Measurements from ENCODE around the gene MFSD1.

Gene MFSD1, protein sequence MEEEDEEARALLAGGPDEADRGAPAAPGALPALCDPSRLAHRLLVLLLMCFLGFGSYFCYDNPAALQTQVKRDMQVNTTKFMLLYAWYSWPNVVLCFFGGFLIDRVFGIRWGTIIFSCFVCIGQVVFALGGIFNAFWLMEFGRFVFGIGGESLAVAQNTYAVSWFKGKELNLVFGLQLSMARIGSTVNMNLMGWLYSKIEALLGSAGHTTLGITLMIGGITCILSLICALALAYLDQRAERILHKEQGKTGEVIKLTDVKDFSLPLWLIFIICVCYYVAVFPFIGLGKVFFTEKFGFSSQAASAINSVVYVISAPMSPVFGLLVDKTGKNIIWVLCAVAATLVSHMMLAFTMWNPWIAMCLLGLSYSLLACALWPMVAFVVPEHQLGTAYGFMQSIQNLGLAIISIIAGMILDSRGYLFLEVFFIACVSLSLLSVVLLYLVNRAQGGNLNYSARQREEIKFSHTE

DNA sequence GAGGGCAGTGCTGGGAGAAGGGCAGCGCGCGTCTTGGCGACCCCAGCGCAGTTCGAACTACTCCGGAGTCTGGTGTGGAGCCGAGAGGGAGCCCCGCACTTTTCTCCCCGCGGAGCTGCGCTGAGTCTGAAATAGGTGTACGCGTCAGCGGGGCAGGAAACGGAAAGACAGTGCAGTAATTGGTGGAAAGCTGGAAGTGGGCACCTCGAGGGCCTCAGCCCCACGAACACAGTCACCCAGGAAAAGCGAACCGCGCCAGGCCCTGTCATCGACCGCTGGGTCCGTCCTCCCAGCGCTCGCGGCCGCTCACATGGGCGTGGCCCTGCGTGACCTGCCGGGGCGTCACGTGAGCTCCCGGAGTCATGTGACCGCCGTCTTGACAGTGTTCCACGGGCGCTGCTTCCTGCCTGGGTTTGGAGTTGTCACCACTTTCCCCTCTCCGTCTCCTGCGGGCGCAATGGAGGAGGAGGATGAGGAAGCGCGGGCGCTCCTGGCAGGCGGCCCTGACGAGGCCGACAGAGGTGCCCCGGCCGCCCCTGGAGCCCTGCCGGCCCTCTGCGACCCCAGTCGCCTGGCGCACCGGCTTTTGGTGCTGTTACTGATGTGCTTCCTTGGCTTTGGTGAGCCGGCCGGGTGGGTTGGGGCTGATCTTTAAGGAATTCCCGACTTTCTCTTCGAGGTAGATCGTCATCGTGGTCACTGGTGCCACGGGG is at the start of gene MFSD1:
Gene MFSD1, plus strand, starts transcription at position 359 of the 713 bp plus-strand sequence. Its CDS starts 99 bp downstream, at position 458.
- peak; percentile 68 for DNase-seq

DNA sequence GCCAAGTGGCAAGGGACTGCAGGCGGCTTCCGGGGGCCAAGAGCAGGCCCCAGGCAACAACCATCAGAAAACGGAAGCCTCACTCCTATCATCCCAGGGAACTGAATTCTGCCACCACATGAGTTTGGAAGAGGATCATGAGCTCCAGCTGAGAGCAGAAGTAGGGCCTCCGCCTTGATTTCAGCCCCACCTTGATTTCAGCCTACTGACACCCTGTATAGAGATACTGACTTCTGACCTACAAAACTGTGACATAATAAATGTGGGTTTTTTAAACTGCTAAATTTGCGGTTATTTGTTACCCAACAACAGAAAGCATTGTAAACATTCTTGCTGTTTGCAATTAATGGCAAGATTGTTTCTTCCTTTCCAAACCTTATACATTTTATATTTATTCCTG is 48.0 kb upstream of the MFSD1 start:
- DNase-seq: no peak

DNA sequence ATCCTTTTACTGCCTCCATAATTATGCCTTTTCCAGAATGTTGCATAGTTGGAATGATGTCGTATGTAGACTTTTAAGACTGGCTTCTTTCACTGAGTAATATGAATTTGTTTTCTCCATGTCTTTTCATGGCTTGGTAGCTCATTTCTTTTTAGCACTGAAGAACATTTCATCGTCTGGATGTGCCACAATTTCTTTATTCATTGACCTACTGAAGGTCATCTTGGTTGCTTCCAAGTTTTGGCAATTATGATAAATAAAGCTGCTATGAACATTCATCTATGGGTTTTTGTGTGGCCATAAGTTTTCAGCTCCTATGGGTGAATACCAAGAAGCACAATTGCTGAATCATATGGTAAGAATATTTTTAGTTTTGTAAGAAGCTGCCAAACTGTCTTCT is 46.4 kb upstream of the MFSD1 start:
- DNase-seq: no peak

DNA sequence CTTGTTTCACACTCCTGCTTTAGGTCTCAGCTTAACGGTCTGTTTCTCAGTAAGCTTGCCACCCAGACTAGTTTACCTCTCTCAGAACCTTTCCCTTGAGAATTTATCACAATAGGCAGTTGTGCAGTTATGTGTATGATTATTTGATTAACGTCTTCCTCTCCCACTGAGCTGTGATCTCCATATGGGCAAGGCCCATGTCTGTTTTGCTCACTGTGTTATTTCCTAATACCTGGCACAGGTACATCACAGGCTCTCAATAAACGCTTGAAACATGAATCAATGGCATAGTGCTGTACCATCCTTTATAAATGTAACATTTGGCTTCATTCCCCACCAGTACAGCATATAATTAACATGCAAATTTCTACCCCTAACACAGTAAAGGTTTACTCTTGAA is 40.5 kb upstream of the MFSD1 start:
- DNase-seq: no peak

DNA sequence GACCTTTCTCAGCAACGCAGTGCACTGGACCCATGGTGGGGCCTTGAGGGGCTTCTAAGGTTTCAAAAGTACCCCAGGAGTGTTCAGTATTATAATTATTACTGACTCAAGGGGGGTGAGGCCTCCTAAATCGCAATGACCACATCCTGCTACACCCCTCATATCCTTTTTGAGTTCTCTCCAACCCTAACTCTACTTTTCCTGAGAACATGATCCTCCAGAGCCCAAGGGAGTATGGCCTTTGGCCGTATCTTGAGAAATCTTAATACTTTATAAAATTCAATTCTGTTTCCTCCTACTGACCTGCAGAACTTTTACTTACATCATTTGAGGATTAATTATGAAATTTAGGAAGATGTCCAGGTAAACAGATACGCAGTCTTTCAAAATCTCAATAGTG is 39.2 kb upstream of the MFSD1 start:
- no peak for DNase-seq

DNA sequence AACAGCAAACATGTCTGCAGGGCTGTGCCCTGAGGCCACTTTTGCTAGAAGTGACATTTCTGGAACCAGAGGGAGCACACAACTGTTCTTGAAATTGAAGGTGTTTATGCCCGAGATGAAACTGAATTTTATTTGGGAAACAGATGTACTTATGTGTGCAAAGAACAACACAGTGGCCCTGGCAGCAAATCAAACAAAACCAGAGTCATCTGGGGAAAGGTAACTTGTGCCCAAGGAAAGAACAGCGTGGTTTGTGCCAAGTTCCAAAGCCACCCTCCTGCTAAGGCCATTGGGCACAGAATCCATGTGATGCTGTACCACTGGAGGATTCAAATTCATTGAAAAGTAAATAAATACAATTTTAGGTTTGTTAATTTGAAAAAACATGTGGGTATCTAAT is 38.4 kb upstream of the MFSD1 start:
- DNase-seq: no peak

DNA sequence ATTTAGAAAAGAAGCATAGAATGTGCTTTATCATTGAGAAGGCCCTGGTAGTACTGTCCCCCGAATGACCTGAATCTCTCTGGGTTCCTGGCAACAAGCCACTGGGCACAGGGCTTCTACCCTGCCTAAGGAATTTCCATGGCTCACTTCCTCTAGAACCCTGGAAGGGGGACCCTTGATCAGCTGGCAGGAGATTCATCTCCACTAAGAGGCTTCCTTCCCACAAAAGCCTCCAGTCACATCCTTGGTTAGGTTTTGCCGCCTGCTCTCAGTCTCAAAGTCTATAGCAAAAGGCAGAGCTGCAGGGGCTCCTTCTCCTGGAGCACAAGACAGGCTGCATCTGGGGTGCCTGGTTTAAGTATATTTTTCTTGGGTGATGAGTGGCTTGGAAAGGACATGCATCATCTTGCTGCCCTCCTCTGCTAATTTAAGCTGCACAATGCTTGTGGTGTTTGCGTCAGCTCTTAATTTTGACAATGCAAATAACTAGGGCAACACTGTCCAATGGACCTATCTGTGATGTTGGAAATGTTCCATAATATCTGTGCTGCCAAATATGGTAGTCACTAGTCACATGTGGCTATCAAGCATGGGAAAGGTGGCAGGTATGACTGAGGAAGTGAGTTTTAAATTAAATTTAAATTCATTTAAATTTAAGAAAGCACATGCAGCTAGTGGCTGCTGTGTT is 36.2 kb upstream of the MFSD1 start:
- DNase-seq: no peak

DNA sequence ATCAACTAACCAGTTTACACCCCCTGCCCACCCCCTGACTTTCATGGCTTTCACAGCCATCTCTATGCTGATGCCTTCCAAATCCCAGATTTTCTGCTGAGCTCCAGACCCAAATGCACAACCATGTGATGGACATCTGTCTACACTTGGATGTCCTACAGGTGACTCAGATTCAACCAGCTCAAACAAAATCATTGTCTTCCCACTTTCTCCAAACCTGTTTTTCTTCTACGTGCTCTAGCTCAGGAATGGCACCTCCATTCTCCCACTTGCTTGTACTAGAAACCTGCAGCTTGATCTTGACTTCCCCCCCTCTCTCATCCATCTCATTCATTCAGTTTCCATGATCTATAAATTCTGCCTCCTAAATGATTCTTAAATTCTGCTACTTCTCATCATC is 35.5 kb upstream of the MFSD1 start:
- DNase-seq: no peak

DNA sequence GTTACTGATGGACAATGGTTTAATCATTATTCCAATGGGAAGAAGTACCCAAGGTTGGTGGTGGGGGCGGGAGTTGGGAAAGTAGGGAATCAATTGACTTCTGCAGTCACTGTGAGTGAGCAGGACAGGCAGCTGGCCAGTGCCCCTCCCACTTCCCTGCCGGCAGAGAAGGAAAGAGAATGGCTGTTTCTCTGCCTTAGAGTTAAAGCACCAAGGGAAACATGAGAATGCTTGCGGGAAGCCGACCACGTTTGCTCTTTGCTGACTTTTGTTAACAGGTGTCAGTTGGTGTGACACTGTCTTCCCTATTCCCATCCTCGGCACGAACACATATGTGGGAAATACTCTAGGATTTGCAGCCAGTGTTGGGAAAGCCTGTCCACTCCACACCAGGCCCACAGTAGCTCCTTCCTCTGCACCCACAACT is 33.5 kb upstream of the MFSD1 start:
- peak; percentile 5 for DNase-seq

DNA sequence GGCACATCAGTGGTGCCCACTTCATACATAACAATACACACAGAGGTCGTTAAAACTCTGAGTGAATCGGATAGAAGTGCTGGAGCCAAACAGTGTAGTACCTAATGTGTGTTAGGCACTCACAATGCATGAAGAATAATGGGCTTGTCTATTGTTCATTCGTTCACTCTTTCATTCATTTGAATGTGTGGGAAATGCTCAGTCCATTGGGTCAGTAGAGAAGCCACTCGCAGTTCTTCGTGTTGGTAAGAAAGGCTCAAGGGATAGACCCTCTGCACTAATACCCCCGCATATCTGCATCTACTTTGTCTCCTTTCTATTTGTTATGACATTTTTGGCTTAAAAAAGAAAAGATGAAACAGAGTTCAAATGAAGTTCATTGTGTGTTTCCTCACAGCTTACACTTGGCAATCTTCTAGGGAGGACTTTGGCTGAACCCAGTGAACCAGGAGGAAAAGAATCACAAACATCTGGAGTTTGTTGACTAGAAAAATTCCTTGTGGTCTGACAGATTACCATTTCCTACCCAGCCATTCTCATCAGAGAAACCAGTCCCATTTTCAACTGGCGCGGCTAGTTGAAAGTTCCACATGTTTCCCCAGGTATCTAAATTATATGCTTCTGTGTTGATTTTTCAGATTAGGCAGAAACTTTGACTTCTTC is 32.8 kb upstream of the MFSD1 start:
- DNase-seq: no peak

DNA sequence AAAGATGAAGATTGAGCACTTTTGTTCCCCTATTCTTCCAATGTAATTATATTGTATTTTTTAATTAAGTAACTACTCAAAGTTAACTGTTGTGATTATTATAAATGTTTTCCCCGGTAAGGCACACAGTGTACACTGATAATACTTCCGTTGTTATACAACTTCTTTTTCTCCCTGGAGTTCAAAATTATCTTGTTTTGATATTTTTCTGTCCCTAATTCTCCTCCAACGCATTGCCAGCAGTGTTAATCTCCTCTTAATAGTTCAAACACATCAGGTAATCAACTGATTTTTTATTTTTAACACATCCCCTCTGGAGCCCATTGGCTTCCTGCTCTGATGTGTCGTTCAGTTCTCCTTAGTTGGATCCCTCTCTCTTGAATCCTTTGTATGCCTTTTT is 32.3 kb upstream of the MFSD1 start:
- no peak for DNase-seq

DNA sequence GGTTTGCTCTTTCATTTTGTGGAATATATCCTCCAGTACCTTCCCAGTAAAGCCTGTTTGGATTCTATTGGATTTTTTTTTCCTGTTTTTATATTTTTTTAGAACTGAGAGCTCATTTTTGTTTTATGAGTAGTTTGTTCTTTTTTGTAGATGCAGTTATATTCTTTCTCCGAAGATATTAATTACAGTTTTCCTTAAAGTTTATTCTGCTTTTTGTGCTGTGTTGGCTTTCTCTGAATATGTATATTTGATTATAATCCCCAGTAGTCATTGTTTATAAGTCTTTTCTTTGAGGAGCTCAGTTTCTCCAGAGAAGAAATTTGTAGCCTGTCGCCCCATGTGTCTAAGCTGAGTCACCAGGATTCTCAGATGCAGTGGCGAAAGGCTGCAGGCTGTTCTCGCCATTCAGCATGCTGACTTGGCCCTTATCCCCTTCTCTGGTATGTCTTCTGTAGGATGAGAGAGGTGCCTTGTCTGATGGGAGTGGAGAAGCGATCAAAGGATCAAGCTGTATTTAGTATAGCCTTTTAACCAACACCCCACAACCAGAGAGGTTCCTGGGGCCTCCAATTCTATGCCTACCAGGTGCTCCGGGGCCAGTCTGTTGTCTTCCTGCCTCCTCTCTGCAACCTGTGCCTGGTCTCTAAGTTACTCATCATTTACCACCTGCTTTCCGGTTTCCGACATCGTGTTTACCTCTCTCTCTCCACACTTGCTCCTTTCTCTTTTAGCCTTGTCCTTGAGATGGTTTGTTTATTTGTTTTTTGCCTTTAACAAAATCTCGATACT is 31.7 kb upstream of the MFSD1 start:
- DNase-seq: peak; percentile 27

DNA sequence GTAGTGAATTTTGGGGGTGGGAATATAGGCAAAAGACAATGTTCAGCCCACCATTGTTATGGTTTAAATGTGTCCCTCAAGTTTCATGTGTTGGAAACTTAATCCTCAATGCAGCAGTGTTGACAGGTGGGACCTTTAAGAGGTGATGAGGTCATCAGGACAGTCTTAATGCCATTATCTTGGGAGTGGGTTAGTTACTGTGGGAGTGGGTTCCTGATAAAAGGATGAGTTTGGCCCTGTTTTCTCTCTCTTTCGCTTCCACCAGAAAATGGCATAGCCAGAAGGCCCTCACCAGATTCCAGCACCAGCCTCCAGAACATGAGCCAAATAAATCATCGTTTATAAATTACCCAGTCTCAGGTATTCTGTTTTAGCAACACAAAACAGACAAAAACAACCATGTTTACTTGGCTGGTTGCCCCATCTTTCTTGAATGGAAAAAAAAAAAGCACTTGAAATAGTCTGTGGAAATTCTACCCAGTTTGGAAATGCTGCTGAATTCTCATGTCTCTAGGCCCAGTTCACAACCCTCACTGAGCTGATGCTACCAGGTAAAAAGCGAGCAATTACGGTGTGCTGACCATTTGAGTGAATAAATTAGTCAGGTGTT is 31.0 kb upstream of the MFSD1 start:
- no peak for DNase-seq

DNA sequence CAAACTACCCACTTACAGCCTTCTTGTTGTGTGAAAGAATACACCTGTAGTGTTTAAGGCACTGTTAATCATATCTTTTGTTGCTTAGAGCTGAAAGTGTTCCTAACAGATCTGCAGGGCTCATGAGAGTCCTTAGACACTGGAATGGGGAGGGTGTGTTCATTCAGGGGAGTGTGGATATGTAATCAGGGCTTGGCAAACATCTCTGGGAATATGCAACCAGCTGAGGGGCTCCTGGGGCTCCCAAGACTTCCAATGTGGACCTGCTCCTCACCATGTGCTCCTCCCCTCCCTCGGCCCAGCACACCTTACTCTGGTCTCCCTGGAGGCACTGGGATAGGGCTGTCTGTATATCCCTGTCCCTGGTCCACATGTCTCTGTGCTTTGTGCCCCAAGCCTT is 30.3 kb upstream of the MFSD1 start:
- DNase-seq: no peak

DNA sequence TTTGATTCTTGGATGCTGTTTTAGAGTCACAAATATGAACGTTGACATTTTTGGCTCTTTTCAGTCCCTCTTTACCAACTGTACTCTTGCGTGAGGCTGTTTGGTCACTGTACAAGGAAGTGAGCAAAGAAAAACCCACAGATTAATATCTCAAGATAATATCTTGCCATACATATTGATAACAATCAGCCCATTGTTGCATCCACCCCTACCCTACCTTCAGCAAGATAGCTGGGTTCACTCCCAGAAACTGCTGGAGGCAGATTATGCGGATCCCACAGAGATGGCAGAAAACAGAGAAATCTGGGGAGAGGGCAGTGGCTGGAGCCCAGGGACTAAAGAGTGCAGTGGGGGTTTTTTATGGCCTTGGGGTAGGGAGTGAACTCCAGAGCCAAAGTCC is 29.9 kb upstream of the MFSD1 start:
- DNase-seq: no peak

DNA sequence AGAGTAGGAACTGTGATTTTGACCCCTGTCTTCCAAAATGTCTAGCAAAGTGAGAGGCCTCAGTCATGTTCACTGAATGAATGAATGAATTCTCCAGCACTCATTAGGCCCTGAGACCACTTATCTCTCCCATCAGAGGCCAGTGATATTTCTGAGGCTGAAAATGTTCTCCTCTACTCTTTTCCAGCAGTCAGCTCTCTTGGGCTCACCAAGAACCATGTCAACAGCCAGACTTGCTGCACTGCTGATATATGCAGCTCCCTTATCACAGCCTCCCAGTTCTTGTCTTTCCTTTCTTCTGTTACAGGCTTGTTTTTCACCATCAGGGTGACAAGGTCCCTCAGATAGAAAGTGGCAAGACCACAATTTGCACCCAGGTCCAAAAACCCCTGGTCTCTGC is 28.7 kb upstream of the MFSD1 start:
- no peak for DNase-seq

DNA sequence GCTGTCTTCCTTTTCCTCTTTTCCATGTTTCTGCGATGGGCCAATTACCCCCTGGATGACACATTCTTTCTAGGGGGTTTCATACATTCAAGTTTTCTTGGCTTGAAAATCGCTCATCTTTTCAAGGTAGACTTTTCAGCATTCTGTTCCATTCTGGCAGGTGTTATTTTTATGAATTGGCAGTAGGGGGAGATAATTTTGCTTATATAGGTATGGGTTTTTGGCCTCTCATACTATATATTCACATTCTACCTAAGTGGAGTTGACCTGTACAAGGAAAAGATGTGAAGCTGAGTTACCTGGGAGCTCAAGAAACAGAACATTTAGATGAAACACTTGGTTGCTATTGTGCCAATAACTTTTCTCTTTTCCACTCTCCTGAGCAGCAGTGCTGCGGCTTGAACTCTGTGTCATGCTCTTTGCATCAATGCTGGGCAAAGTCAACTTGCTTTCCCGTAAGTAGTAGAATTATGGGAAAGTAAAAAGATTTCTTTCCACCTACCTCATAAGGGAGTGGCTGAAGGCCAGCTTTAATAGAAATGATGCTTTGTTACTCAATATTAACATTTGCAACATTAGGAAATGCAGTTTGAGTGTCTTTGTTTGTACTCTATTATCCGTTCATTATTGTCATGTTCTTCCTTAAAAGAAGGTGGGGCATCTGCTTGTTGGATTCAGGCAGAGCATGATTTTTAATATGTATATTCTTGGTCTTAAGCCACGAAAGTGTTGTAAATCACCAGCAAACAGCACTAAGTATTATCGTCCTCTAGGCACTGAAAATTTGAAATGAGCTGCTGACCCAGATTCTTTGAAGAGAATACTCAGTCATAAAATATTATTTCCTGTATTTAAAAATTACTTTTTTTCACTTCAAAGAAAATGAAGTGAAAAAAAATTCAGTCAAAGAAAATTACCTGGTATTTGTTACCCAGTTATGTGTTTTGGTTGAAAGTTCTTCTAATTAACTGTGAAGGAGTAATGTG is 27.7 kb upstream of the MFSD1 start:
- no peak for DNase-seq

DNA sequence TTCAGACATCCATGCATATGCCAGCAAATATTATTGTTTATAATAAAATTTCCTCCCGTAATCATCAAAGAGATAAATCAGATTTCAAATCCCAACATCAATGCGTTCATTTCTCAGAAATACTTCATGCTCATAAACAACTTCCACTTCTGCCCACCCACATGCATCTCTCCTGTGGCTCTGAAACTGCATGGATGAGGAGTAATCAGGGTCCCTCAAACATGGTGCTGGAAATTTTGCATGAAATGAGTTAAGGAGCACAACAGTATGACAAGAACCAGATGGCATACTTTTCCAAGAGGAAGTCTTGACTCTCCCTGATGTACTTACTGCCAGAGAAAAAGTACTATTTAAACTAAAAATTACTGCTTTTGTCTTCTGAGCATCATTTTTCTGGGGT is 26.9 kb upstream of the MFSD1 start:
- no peak for DNase-seq

DNA sequence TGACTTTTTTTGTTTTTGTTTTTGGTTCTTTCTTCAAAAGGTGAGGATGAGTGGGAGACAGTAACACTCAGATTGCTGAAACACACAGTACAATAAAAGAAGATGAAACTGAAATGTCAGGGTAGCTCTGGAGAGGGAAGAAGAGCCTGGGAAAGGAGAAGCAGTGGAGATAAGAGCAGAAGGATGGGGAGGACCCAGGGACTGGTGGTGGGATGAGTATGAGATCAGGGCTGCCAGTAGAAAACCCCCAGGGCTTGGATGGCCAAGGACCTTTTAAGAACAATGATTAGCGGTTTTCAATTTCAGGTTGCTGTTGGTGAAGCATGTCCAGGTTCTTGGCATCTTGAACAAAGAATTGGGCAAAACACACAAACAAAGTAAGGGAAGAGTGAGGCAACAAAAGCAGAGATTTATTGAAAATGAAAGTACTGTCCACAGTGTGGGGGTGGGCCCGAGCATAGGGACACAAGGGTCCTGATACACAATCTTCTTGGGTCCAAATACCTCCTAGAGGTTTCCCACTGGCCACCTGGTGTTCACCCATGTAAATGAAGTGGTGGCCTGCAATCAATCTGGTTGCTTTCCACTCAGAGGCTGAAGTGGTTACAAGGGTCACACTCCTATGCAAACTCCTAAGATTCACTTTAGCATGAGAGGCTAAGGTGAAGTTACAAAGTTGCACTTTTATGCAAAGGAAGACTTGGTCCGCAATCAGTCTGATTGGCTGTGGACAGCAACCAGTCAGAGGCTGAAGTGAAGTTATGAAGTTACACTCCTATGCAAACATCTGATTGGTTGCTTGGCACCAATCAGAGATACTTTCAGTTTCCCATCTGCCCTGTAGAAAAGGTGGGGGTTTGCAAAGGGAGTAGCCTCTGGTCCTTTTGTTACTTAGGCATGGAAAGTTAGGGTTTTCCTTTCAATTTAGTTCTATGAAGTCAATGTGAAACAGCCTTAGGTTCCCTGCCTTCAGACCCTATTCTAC is 26.1 kb upstream of the MFSD1 start:
- DNase-seq: no peak
